Gastroesophageal sphincter (tissue), 4 donors: Measurements from ENCODE around the gene AREL1. TPM values are rescaled to one million over a fixed set of nuclear protein-coding genes. Genes with fewer than 3 reads are reported as not detected.

Source experiments
- ATAC-seq: fragments of 150-250 bp; one replicate; pipeline ENCODE4 v1.9.1; 2016; ENCODE audit warnings: mild to moderate bottlenecking, moderate library complexity
- H3K27ac ChIP-seq, 4 donors: fragments of 200-600 bp; sonication (generic) in 3 of 4; 1 replicate in 3 of 4; 2 replicates in 1 of 4; pipeline ENCODE4 v1.5.1; 2016 to 2019
- H3K27me3 ChIP-seq: fragments of 200-600 bp; sonication (generic); one replicate; pipeline ENCODE4 v1.5.1; 2019
- H3K36me3 ChIP-seq, 2 donors: fragments of 200-600 bp; sonication (generic); one replicate each; pipeline ENCODE4 v1.5.1; 2019; ENCODE audit warnings: control low read depth in 1 of 2
- H3K4me1 ChIP-seq, 3 donors: fragments of 200-600 bp; sonication (generic); 1 replicate in 2 of 3; 2 replicates in 1 of 3; pipeline ENCODE4 v1.5.1; 2016 to 2019; ENCODE audit warnings: control low read depth in 2 of 3
- H3K4me3 ChIP-seq, 2 donors: fragments of 200-600 bp; sonication (generic); one replicate each; pipeline ENCODE4 v1.5.1; 2019; ENCODE audit warnings: mild to moderate bottlenecking in 1 of 2, moderate library complexity in 1 of 2
- H3K9me3 ChIP-seq, 3 donors: fragments of 200-600 bp; sonication (generic); one replicate each; pipeline ENCODE4 v1.5.1; 2017 to 2019; ENCODE audit warnings: control low read depth in 2 of 3
- EP300 ChIP-seq: sonication (generic); formaldehyde crosslinking; IDR thresholded peaks from one replicate; pipeline ENCODE4 v1.6.1; 2017; ENCODE audit warnings: antibody characterized with exemption, mild to moderate bottlenecking
- POLR2A ChIP-seq, 2 donors: fragments of 450-650 bp; IDR thresholded peaks; one replicate each; pipeline ENCODE4 v1.6.1; 2017; ENCODE audit warnings: antibody characterized with exemption in 2 of 2, mild to moderate bottlenecking in 2 of 2, moderate library complexity in 1 of 2
- POLR2AphosphoS5 ChIP-seq: sonication (generic); formaldehyde crosslinking; IDR thresholded peaks from one replicate; pipeline ENCODE4 v1.6.1; 2017; ENCODE audit warnings: antibody characterized with exemption
- WGBS, 2 donors: methylation state at CpG; one replicate each; pipeline ENCODE4 v1.1.5; 2018; ENCODE audit warnings: low coverage in 1 of 2; 5-methylcytosine and 5-hydroxymethylcytosine counted together
- total RNA-seq, 4 donors: library from RNA; depleted of rRNA; stranded (reverse); fragments of >200 nt; gene quantifications; one replicate each; pipeline ENCODE4 v1.1.0, GENCODE V29; 2016
- TF ChIP-seq, protein P1 (sequence below), 4 experiments: fragments of 200-600 bp in 2 of 4; fragments of 450-650 bp in 2 of 4; sonication (generic) in 1 of 4; IDR thresholded peaks; one replicate each; pipeline ENCODE4 v1.5.1; 2017 to 2019; ENCODE audit warnings: antibody characterized with exemption in 4 of 4, mild to moderate bottlenecking in 2 of 4, moderate library complexity in 2 of 4

AREL1 gene
- total RNA-seq, 4 donors from 2014 or later: 14.3 to 39.9 (median 19.9) TPM

- Histone ChIP-seq H3K4me1 (peaks cover 0 to 26% (median 0%) of the 10 kb centered on the region in 3 donors), H3K36me3 (peaks cover 0 to 16% of the 10 kb centered on the region in 2 donors), H3K9me3 (no peaks in the 10 kb centered on the region), H3K27ac (no peak overlapping the region), H3K4me3 (no peak overlapping the region), H3K27me3 (no peaks in the 10 kb centered on the region)
- no peak for ATAC-seq
- no peak for TF ChIP-seq EP300
- TF ChIP-seq POLR2A (IDR thresholded peaks at IDR 0.05): no peak
- no peak for TF ChIP-seq POLR2AphosphoS5
- TF ChIP-seq, protein P1, sequence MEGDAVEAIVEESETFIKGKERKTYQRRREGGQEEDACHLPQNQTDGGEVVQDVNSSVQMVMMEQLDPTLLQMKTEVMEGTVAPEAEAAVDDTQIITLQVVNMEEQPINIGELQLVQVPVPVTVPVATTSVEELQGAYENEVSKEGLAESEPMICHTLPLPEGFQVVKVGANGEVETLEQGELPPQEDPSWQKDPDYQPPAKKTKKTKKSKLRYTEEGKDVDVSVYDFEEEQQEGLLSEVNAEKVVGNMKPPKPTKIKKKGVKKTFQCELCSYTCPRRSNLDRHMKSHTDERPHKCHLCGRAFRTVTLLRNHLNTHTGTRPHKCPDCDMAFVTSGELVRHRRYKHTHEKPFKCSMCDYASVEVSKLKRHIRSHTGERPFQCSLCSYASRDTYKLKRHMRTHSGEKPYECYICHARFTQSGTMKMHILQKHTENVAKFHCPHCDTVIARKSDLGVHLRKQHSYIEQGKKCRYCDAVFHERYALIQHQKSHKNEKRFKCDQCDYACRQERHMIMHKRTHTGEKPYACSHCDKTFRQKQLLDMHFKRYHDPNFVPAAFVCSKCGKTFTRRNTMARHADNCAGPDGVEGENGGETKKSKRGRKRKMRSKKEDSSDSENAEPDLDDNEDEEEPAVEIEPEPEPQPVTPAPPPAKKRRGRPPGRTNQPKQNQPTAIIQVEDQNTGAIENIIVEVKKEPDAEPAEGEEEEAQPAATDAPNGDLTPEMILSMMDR (IDR thresholded peaks at IDR 0.05): no peak
- 87 to 88% methylated on average over 3 to 4 of the region's 4 CpGs for WGBS, 2 donors
Measured at GRCh38 chr14:74695406-74695805, 17.5 kb downstream of the AREL1 start.

GRCh38 chr14:74693191-74693590 is 19.7 kb downstream of the AREL1 start:
- no peaks in the 10 kb centered on the region for H3K27me3 ChIP-seq
- ATAC-seq: no peak
- 82 to 89% methylated on average over 3 of the region's 3 CpGs for WGBS, 2 donors
- no peak overlapping the region for H3K4me3 ChIP-seq
- peaks cover 0 to 35% of the 10 kb centered on the region in 2 donors for H3K36me3 ChIP-seq
- no peak overlapping the region for H3K27ac ChIP-seq
- peaks cover 0 to 28% (median 0%) of the 10 kb centered on the region in 3 donors for H3K4me1 ChIP-seq
- no peaks in the 10 kb centered on the region for H3K9me3 ChIP-seq
- TF ChIP-seq POLR2AphosphoS5: no peak
- TF ChIP-seq EP300: no peak
- TF ChIP-seq, protein P1 (IDR thresholded peaks at IDR 0.05): no peak
- no peak for TF ChIP-seq POLR2A (IDR thresholded peaks at IDR 0.05)

GRCh38 chr14:74691456-74691855 is 21.4 kb downstream of the AREL1 start:
- Histone ChIP-seq H3K27me3 (no peaks in the 10 kb centered on the region), H3K4me3 (no peak overlapping the region), H3K9me3 (no peaks in the 10 kb centered on the region), H3K4me1 (peaks cover 0 to 28% (median 0%) of the 10 kb centered on the region in 3 donors), H3K27ac (peak overlapping the region in 2 of 4 donors; percentile 27 to 28), H3K36me3 (peaks cover 0 to 48% of the 10 kb centered on the region in 2 donors)
- no peak for TF ChIP-seq POLR2AphosphoS5
- no peak for ATAC-seq
- 51 to 87% methylated on average over 2 of the region's 2 CpGs for WGBS, 2 donors

DNA sequence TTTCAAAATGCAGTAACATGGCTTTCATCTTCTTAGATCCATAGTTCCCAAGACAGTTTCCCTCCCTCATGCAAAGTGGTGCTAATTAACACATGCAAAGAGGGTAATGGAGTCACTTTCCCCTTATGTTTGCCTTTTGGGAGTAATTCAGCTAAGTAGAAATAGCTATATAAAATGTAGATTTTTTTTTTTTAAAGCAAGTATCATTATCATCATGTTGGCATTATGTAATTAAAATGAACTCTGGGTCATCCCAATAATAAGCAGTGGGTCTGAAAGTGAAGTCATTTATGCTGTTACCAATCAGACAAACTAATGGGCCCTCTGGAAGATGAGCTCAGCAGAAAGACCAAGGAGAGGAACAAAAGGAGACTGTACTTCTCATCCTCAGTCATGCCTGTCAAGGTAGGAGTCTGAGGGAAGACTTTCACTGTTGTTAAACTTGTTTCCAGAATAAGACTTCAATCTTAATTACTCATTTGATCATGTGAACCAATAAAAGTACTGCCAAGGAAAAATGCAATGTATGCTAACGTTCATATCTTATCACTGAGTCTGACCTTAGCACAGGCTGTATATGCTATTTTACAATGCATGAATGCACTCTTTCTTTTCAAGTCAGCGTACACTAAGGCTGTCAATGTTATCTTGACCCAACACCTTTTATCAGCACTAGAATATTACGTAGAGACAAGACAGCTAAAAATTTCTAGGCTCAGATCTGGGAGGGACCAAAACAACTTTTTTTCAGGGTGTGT is 26.8 kb downstream of the AREL1 start:
- 82 to 92% methylated on average over 3 of the region's 3 CpGs for WGBS, 2 donors
- TF ChIP-seq, protein P1 (IDR thresholded peaks at IDR 0.05): no peak
- TF ChIP-seq POLR2A (IDR thresholded peaks at IDR 0.05) (no peak), EP300 (no peak), POLR2AphosphoS5 (no peak)
- Histone ChIP-seq H3K27ac (no peak overlapping the region), H3K36me3 (peaks cover 0 to 95% of the 10 kb centered on the region in 2 donors), H3K9me3 (no peaks in the 10 kb centered on the region), H3K4me3 (no peak overlapping the region), H3K4me1 (peaks cover 0 to 9% (median 0%) of the 10 kb centered on the region in 3 donors), H3K27me3 (no peaks in the 10 kb centered on the region)
- ATAC-seq: no peak

- no peak overlapping the region for H3K27ac ChIP-seq
- peaks cover 0 to 96% of the 10 kb centered on the region in 2 donors for H3K36me3 ChIP-seq
- ATAC-seq: no peak
- no peak overlapping the region for H3K4me3 ChIP-seq
- WGBS, 2 donors: 86 to 94% methylated on average over 2 of the region's 2 CpGs
- no peaks in the 10 kb centered on the region for H3K4me1 ChIP-seq
- TF ChIP-seq POLR2AphosphoS5 (no peak), POLR2A (IDR thresholded peaks at IDR 0.05) (no peak), EP300 (no peak)
- TF ChIP-seq, protein P1 (IDR thresholded peaks at IDR 0.05): no peak
- no peaks in the 10 kb centered on the region for H3K27me3 ChIP-seq
- no peaks in the 10 kb centered on the region for H3K9me3 ChIP-seq
Measured at GRCh38 chr14:74685056-74685455, 27.8 kb downstream of the AREL1 start.
